H9 (cell line): ENCODE measurements around the gene PDE1A. TPM values are rescaled to one million over a fixed set of nuclear protein-coding genes. Genes with fewer than 3 reads are reported as not detected.

Experiments
- DNase-seq: peaks from one replicate; pipeline ENCODE4 v3.0.0-alpha.2; 2017
- H2AFZ ChIP-seq: one replicate; pipeline ENCODE4 v1.6.1; 2013; ENCODE audit warnings: mild to moderate bottlenecking, low read length, control low read depth, moderate library complexity
- H2AK5ac ChIP-seq: 2 replicates; pipeline ENCODE4 v1.6.1; 2013; ENCODE audit warnings: low read length, control low read depth, mixed read lengths; ENCODE audit not compliant: insufficient read length
- H2BK120ac ChIP-seq: one replicate; pipeline ENCODE4 v1.6.1; 2013; ENCODE audit warnings: low read depth, mild to moderate bottlenecking, low read length, control low read depth, inconsistent platforms; ENCODE audit not compliant: poor library complexity, severe bottlenecking
- H2BK12ac ChIP-seq: 2 replicates; pipeline ENCODE4 v1.6.1; 2013; ENCODE audit warnings: low read length, control low read depth, mixed read lengths, low read depth; ENCODE audit not compliant: insufficient read length
- H2BK15ac ChIP-seq: 2 replicates; pipeline ENCODE4 v1.6.1; 2013; ENCODE audit warnings: low read depth, low read length, control low read depth
- H2BK20ac ChIP-seq: one replicate; pipeline ENCODE4 v1.6.1; 2013; ENCODE audit warnings: low read depth, mild to moderate bottlenecking, low read length, control low read depth, inconsistent platforms; ENCODE audit not compliant: poor library complexity, severe bottlenecking
- H2BK5ac ChIP-seq: 2 replicates; pipeline ENCODE4 v1.6.1; 2013; ENCODE audit warnings: low read length, control low read depth, mixed read lengths; ENCODE audit not compliant: insufficient read length
- H3K14ac ChIP-seq: 2 replicates; pipeline ENCODE4 v1.6.1; 2013; ENCODE audit warnings: low read length, control low read depth; ENCODE audit not compliant: insufficient read depth
- H3K18ac ChIP-seq: 2 replicates; pipeline ENCODE4 v1.6.1; 2013; ENCODE audit warnings: low read depth, mild to moderate bottlenecking, mixed read lengths, low read length, control low read depth; ENCODE audit not compliant: insufficient read length
- H3K23ac ChIP-seq: 2 replicates; pipeline ENCODE4 v1.6.1; 2013; ENCODE audit warnings: low read length, control low read depth, mixed read lengths, low read depth; ENCODE audit not compliant: insufficient read length
- H3K23me2 ChIP-seq: 2 replicates; pipeline ENCODE4 v1.6.1; 2013; ENCODE audit warnings: low read depth, mild to moderate bottlenecking, mixed read lengths, low read length, control low read depth; ENCODE audit not compliant: insufficient read length, poor library complexity, severe bottlenecking
- H3K27ac ChIP-seq: 2 replicates; pipeline ENCODE4 v1.5.1; 2013; ENCODE audit warnings: low read length, control low read depth, mixed read lengths, low read depth; ENCODE audit not compliant: insufficient read length
- H3K27me3 ChIP-seq: 2 replicates; pipeline ENCODE4 v1.6.1; 2013; ENCODE audit warnings: low read length, control low read depth, inconsistent platforms; ENCODE audit not compliant: insufficient read depth
- H3K4ac ChIP-seq: 2 replicates; pipeline ENCODE4 v1.6.1; 2013; ENCODE audit warnings: low read depth, mild to moderate bottlenecking, control low read depth, inconsistent platforms, low read length, moderate library complexity
- H3K4me1 ChIP-seq: 2 replicates; pipeline ENCODE4 v1.6.1; 2013; ENCODE audit warnings: low read length, control low read depth, inconsistent platforms; ENCODE audit not compliant: insufficient read depth
- H3K4me2 ChIP-seq: 2 replicates; pipeline ENCODE4 v1.6.1; 2013; ENCODE audit warnings: low read length, control low read depth, mixed read lengths; ENCODE audit not compliant: insufficient read length, insufficient read depth
- H3K56ac ChIP-seq: 2 replicates; pipeline ENCODE4 v1.6.1; 2013; ENCODE audit warnings: low read depth, mild to moderate bottlenecking, mixed read lengths, low read length, control low read depth; ENCODE audit not compliant: insufficient read length
- H3K79me1 ChIP-seq: 2 replicates; pipeline ENCODE4 v1.6.1; 2013; ENCODE audit warnings: low read depth, mild to moderate bottlenecking, moderate library complexity, low read length, control low read depth, inconsistent platforms; ENCODE audit not compliant: insufficient read depth, poor library complexity, severe bottlenecking
- H3K79me2 ChIP-seq: 2 replicates; pipeline ENCODE4 v1.6.1; 2013; ENCODE audit warnings: low read length, control low read depth, inconsistent platforms; ENCODE audit not compliant: insufficient read depth
- H3K9ac ChIP-seq: 2 replicates; pipeline ENCODE4 v1.6.1; 2013; ENCODE audit warnings: low read length, control low read depth, mixed read lengths; ENCODE audit not compliant: insufficient read length; ENCODE audit errors: extremely low read depth
- H3K9me3 ChIP-seq: one replicate; pipeline ENCODE4 v1.6.1; 2013; ENCODE audit warnings: low read depth, low read length, inconsistent platforms; ENCODE audit not compliant: control insufficient read depth
- H3T11ph ChIP-seq: one replicate; pipeline ENCODE4 v1.6.1; 2013; ENCODE audit warnings: mild to moderate bottlenecking, low read length, control low read depth, inconsistent platforms
- H4K20me1 ChIP-seq: one replicate; pipeline ENCODE4 v1.6.1; 2013; ENCODE audit not compliant: control insufficient read depth, insufficient read length, insufficient read depth
- H4K5ac ChIP-seq: 2 replicates; pipeline ENCODE4 v1.6.1; 2013; ENCODE audit warnings: low read depth, mild to moderate bottlenecking, mixed read lengths, low read length, control low read depth; ENCODE audit not compliant: insufficient read length
- H4K8ac ChIP-seq: replicated peaks from 2 replicates; pipeline ENCODE4 v1.6.1; 2013; ENCODE audit warnings: low read length, control low read depth, mixed read lengths, low read depth; ENCODE audit not compliant: insufficient read length
- H4K91ac ChIP-seq: 2 replicates; pipeline ENCODE4 v1.6.1; 2013; ENCODE audit warnings: low read depth, mild to moderate bottlenecking, moderate library complexity, mixed read lengths, low read length, control low read depth; ENCODE audit not compliant: insufficient read length
- H3K27ac Mint-ChIP-seq, 3 experiments: 2 replicates in 2 of 3; 3 replicates in 1 of 3; pipeline ENCODE4 v1.8.0; 2020 to 2021; ENCODE audit warnings: mixed read lengths in 3 of 3, mild to moderate bottlenecking in 1 of 3, moderate library complexity in 1 of 3
- H3K27me3 Mint-ChIP-seq: 2 replicates; pipeline ENCODE4 v1.8.0; 2021; ENCODE audit warnings: low read depth, mild to moderate bottlenecking, moderate library complexity, mixed read lengths
- H3K36me3 Mint-ChIP-seq, 3 experiments: 2 replicates in 2 of 3; 3 replicates in 1 of 3; pipeline ENCODE4 v1.8.0; 2020 to 2021; ENCODE audit warnings: low read depth in 3 of 3, mixed read lengths in 3 of 3; ENCODE audit not compliant: insufficient read depth in 1 of 3
- H3K4me1 Mint-ChIP-seq, 2 experiments: 2 replicates each; pipeline ENCODE4 v1.8.0; 2020; ENCODE audit warnings: mixed read lengths in 2 of 2
- H3K4me3 Mint-ChIP-seq, 2 experiments: 2 replicates in 1 of 2; 3 replicates in 1 of 2; pipeline ENCODE4 v1.8.0; 2020 to 2021; ENCODE audit warnings: mild to moderate bottlenecking in 2 of 2, mixed read lengths in 2 of 2, moderate library complexity in 1 of 2
- H3K9me3 Mint-ChIP-seq, 2 experiments: 2 replicates in 1 of 2; 3 replicates in 1 of 2; pipeline ENCODE4 v1.8.0; 2020; ENCODE audit warnings: mild to moderate bottlenecking in 2 of 2, mixed read lengths in 2 of 2, moderate library complexity in 1 of 2
- WGBS: extraction: QIAGEN DNeasy Blood & Tissue Kit; methylation state at CpG from one replicate; pipeline ENCODE4 v1.1.7; 2013; ENCODE audit warnings: missing lambda C conversion rate, low lambda C conversion rate, mixed read lengths; ENCODE audit not compliant: insufficient read length; ENCODE audit errors: extremely low coverage; 5-methylcytosine and 5-hydroxymethylcytosine counted together
- total RNA-seq: library from RNA; stranded (reverse); gene quantifications from 2 replicates; pipeline ENCODE4 v1.2.1, GENCODE V29; 2021
- TF ChIP-seq, protein P1 (sequence below): fragments of 200-600 bp; sonication (generic); conservative IDR thresholded peaks from 3 replicates; pipeline ENCODE4 v1.8.0; 2021; ENCODE audit warnings: antibody characterized with exemption, mild to moderate bottlenecking

Gene PDE1A
- total RNA-seq, 1 experiment from 2014 or later: 0.11 TPM

DNA sequence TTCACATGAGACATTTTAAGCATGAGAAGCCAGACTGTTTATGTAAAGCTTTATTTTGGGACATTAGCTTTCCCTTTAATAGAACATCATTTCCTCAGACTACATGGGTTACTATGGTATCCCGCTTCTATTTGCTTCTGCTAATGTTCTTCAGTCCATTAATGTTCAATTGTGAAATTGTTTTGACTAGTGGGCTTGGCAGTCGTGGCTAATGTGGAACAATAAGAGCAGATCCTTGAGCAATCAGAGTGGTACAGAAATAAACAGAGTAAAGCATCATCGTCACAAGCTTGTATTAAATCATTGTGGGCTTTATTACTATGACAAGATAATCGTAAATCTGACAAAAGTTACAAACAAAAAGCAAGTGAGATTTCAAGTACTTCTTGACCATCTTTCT is 60.2 kb downstream of the PDE1A start:
- Histone ChIP-seq H3K4me2 (no peak overlapping the region), H3K14ac (no peak overlapping the region), H3K56ac (no peak overlapping the region), H2AK5ac (no peak overlapping the region), H3K23ac (no peak overlapping the region), H3T11ph (no peak overlapping the region), H3K4ac (no peak overlapping the region), H4K8ac (no peak overlapping the region), H3K9me3 (no peaks in the 10 kb centered on the region), H2BK120ac (no peak overlapping the region), H4K20me1 (no peaks in the 10 kb centered on the region), H3K18ac (no peak overlapping the region), H2BK5ac (no peak overlapping the region), H2BK20ac (no peak overlapping the region), H2BK12ac (no peak overlapping the region), H3K23me2 (no peaks in the 10 kb centered on the region), H3K27me3 (no peaks in the 10 kb centered on the region), H3K79me2 (no peaks in the 10 kb centered on the region), H4K5ac (no peak overlapping the region), H3K27ac (no peak overlapping the region), H3K79me1 (no peaks in the 10 kb centered on the region), H3K4me1 (no peaks in the 10 kb centered on the region), H4K91ac (no peak overlapping the region), H2AFZ (no peak overlapping the region), H2BK15ac (no peak overlapping the region), H3K9ac (no peak overlapping the region)
- Mint-ChIP-seq H3K4me3 (no peak overlapping the region), H3K27me3 (no peaks in the 10 kb centered on the region), H3K4me1 (no peaks in the 10 kb centered on the region), H3K36me3 (no peaks in the 10 kb centered on the region), H3K9me3 (no peaks in the 10 kb centered on the region), H3K27ac (no peak overlapping the region)
- WGBS: no CpG with 5 or more reads among the region's 4 CpGs
- TF ChIP-seq, protein P1, sequence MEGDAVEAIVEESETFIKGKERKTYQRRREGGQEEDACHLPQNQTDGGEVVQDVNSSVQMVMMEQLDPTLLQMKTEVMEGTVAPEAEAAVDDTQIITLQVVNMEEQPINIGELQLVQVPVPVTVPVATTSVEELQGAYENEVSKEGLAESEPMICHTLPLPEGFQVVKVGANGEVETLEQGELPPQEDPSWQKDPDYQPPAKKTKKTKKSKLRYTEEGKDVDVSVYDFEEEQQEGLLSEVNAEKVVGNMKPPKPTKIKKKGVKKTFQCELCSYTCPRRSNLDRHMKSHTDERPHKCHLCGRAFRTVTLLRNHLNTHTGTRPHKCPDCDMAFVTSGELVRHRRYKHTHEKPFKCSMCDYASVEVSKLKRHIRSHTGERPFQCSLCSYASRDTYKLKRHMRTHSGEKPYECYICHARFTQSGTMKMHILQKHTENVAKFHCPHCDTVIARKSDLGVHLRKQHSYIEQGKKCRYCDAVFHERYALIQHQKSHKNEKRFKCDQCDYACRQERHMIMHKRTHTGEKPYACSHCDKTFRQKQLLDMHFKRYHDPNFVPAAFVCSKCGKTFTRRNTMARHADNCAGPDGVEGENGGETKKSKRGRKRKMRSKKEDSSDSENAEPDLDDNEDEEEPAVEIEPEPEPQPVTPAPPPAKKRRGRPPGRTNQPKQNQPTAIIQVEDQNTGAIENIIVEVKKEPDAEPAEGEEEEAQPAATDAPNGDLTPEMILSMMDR: no peak
- DNase-seq: no peak
